ENCODE results near the gene NABP1.

Gene NABP1

DNA sequence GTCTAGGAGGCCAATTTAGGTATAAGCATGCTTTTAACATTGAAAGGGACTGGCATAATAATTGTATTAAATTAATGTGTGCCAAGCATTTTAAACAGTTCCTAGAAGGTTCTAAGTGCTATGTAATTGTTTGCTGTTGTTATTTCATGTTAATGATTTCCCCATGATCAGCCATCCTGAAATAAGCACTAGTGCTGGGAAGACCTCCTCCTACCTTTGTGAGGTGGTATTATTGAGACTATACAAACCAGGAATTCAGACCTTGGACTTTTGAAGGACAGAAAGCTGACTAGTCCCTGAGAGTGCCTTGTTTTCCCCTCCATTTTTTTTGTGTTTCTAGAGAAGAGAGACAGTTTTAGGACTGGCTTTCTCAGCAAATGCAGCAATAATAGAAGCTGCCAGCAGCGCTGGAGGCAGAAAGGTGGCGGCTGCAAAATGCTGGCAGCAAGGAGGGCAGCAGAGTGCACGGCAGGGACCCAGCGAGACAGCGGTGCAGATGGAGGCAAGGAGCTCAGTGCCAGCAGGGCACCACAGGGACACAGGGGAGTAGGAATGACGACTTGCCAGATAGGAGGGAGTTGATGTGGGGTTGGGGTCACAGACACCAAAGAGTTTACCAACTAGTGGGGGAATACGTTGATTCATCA is 25.3 kb downstream of the NABP1 start:
- Mint-ChIP-seq H3K4me1 (ENCODE audit: low read depth) (no peaks in the 10 kb centered on the region), H3K36me3 (ENCODE audit: low read depth) (peaks cover 5% of the 10 kb centered on the region), H3K4me3 (no peak overlapping the region), H3K9me3 (no peaks in the 10 kb centered on the region), H3K27me3 (no peaks in the 10 kb centered on the region), H3K27ac (no peak overlapping the region)

GRCh38 chr2:191705084-191705483 is 27.1 kb downstream of the NABP1 start:
- Mint-ChIP-seq H3K4me3 (no peak overlapping the region), H3K4me1 (ENCODE audit: low read depth) (no peaks in the 10 kb centered on the region), H3K36me3 (ENCODE audit: low read depth) (peaks cover 9% of the 10 kb centered on the region), H3K27me3 (no peaks in the 10 kb centered on the region), H3K27ac (no peak overlapping the region), H3K9me3 (no peaks in the 10 kb centered on the region)

GRCh38 chr2:191705701-191706100 is 27.8 kb downstream of the NABP1 start:
- Mint-ChIP-seq H3K36me3 (ENCODE audit: low read depth) (peaks cover 9% of the 10 kb centered on the region), H3K4me1 (ENCODE audit: low read depth) (no peaks in the 10 kb centered on the region), H3K4me3 (no peak overlapping the region), H3K27me3 (no peaks in the 10 kb centered on the region), H3K27ac (no peak overlapping the region), H3K9me3 (no peaks in the 10 kb centered on the region)

- no peaks in the 10 kb centered on the region for H3K4me1 Mint-ChIP-seq (ENCODE audit: low read depth)
- H3K4me3 Mint-ChIP-seq: no peak overlapping the region
- no peaks in the 10 kb centered on the region for H3K27me3 Mint-ChIP-seq
- no peaks in the 10 kb centered on the region for H3K9me3 Mint-ChIP-seq
- no peak overlapping the region for H3K27ac Mint-ChIP-seq
- peaks cover 9% of the 10 kb centered on the region for H3K36me3 Mint-ChIP-seq (ENCODE audit: low read depth)
Observed at GRCh38 chr2:191706791-191707190, 28.9 kb downstream of the NABP1 start.

DNA sequence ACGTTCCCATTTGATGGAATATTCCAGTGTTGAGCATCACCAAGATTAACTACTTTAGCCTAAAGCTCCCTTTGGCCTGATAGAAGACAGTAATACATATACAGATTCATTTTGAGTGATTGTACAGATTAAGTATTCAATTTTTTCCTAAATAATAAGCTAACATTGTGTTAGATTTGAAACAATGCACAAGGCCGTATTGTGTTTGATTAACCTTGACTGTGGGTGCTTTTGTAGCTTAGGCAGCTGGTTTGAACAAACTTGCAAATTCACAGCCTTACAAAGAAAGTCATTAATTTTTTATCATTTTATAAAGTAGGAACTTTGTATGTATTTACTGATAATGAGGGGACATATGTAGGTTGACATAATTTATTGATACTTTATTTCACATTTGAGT is 29.6 kb downstream of the NABP1 start:
- no peak overlapping the region for H3K27ac Mint-ChIP-seq
- peaks cover 9% of the 10 kb centered on the region for H3K36me3 Mint-ChIP-seq (ENCODE audit: low read depth)
- H3K27me3 Mint-ChIP-seq: no peaks in the 10 kb centered on the region
- no peaks in the 10 kb centered on the region for H3K9me3 Mint-ChIP-seq
- no peaks in the 10 kb centered on the region for H3K4me1 Mint-ChIP-seq (ENCODE audit: low read depth)
- H3K4me3 Mint-ChIP-seq: no peak overlapping the region

DNA sequence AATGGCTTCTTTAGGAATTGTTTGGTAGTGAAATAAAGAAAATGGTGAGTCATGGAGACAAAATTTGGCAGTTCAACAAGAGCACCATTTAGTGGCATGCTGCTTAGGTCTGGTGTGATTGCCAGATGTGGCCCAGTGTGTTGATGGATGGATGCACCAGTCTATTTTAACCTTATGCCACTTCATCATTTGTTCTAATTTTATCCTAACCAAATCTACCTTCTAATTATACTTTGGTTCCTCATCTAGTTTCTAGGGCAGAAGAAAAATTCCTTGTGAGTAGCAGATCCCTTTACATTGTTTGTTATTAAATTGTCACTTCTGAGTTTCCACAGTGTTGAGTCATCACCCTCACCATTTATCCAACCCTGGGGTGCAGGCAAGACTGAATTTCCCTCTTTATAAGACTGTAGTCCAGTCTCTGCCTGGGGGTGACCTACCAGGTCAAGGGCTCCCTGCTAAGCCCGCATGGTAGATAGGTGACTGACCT is 32.5 kb downstream of the NABP1 start:
- H3K27ac Mint-ChIP-seq: no peak overlapping the region
- H3K9me3 Mint-ChIP-seq: no peaks in the 10 kb centered on the region
- H3K36me3 Mint-ChIP-seq (ENCODE audit: low read depth): peaks cover 9% of the 10 kb centered on the region
- H3K4me1 Mint-ChIP-seq (ENCODE audit: low read depth): no peaks in the 10 kb centered on the region
- H3K4me3 Mint-ChIP-seq: no peak overlapping the region
- H3K27me3 Mint-ChIP-seq: no peaks in the 10 kb centered on the region

DNA sequence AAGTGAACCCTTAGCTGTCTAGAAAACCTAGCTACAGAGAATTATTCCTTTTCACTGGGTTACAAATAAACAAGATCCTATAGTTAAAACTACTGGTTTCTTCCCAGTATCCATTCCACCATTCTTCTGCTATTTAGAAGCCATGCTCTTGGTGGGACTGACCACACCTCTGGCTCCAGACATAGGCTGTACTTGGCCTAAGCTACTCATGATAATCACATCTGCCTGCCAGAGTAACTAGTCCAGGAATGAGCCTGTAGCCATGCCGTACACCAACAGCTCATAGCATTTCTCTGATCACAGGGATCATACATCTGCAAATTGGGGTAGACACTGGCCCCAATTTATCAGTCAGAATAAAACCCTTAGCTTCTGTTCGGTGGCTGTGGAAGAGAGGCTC is 33.7 kb downstream of the NABP1 start:
- no peaks in the 10 kb centered on the region for H3K9me3 Mint-ChIP-seq
- H3K27me3 Mint-ChIP-seq: no peaks in the 10 kb centered on the region
- no peak overlapping the region for H3K4me3 Mint-ChIP-seq
- H3K4me1 Mint-ChIP-seq (ENCODE audit: low read depth): no peaks in the 10 kb centered on the region
- peaks cover 9% of the 10 kb centered on the region for H3K36me3 Mint-ChIP-seq (ENCODE audit: low read depth)
- H3K27ac Mint-ChIP-seq: no peak overlapping the region

- Mint-ChIP-seq H3K4me1 (ENCODE audit: low read depth) (no peaks in the 10 kb centered on the region), H3K4me3 (no peak overlapping the region), H3K27ac (no peak overlapping the region), H3K36me3 (ENCODE audit: low read depth) (peaks cover 5% of the 10 kb centered on the region), H3K27me3 (no peaks in the 10 kb centered on the region), H3K9me3 (no peaks in the 10 kb centered on the region)
Observed at GRCh38 chr2:191713837-191714236, 35.9 kb downstream of the NABP1 start.

DNA sequence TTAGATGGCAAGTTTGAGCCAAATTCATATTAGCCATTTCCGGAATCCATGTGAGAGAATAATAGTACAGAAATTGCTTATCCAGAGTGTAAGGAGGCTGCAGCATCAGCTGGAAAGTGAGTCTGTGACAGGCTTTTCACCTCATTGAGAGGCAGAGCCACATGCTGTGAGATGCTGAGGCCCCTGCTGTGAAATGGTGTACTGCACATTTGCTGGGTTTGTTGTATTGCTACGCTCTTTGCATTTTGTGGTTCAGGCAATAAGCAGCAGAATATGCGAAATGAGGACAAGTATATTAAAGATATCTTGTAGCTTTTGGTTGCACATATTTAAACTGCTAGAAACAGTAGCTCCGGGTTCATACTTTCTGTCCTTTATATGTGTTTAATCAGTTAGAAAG is 37.0 kb downstream of the NABP1 start:
- Mint-ChIP-seq H3K27me3 (no peaks in the 10 kb centered on the region), H3K4me3 (no peak overlapping the region), H3K36me3 (ENCODE audit: low read depth) (peaks cover under 1% of the 10 kb centered on the region), H3K9me3 (no peaks in the 10 kb centered on the region), H3K4me1 (ENCODE audit: low read depth) (no peaks in the 10 kb centered on the region), H3K27ac (no peak overlapping the region)

GRCh38 chr2:191715471-191715870 is 37.5 kb downstream of the NABP1 start:
- H3K36me3 Mint-ChIP-seq (ENCODE audit: low read depth): no peaks in the 10 kb centered on the region

DNA sequence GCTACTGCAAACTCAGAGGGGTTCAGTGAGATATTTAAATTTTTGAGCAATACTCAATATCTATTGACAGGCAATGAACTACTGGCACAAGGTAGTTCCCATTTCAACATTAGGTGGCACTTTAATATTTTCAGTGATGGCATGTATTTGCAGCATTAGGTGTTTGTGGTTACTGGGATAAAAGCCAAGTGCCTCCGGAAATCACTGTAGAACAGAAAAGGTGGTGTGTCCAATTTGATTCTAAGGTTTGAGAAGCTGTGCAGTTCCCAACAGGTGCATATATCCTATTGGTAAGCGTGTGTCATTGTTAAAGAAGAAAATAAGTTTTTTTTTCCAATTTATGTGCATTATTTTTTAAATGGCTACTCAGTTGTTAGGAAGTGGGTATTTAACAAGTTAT is 41.3 kb downstream of the NABP1 start:
- Mint-ChIP-seq H3K4me3 (no peak overlapping the region), H3K27ac (no peak overlapping the region), H3K27me3 (no peaks in the 10 kb centered on the region), H3K4me1 (ENCODE audit: low read depth) (no peaks in the 10 kb centered on the region), H3K36me3 (ENCODE audit: low read depth) (no peaks in the 10 kb centered on the region), H3K9me3 (no peaks in the 10 kb centered on the region)

More at GRCh38 chr2:191715471-191715870, 37.5 kb downstream of the NABP1 start:
- no peaks in the 10 kb centered on the region for H3K27me3 Mint-ChIP-seq
- H3K27ac Mint-ChIP-seq: no peak overlapping the region
- H3K4me1 Mint-ChIP-seq (ENCODE audit: low read depth): no peaks in the 10 kb centered on the region
- no peaks in the 10 kb centered on the region for H3K9me3 Mint-ChIP-seq
- no peak overlapping the region for H3K4me3 Mint-ChIP-seq

DNA sequence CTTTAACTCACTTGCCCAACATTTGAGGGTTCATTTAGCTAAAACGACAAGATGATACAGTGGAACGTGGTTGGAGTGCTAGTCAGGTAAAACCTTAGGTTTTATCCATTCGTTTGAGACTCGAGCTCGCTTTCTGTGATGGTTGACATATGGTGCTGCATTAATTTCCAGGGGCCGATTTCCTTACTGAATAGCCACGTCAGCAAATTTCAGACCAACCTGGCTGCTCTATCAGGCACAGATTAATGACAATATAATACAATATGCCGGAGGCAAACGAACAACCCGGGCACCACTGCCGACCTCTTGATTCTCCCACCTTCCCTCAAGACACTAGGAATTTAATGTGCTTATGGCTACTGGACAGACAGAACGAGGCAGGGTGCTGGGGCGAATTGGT is 42.0 kb downstream of the NABP1 start:
- Mint-ChIP-seq H3K9me3 (no peaks in the 10 kb centered on the region), H3K27ac (no peak overlapping the region), H3K4me1 (ENCODE audit: low read depth) (no peaks in the 10 kb centered on the region), H3K4me3 (no peak overlapping the region), H3K27me3 (peaks cover under 1% of the 10 kb centered on the region), H3K36me3 (ENCODE audit: low read depth) (no peaks in the 10 kb centered on the region)

GRCh38 chr2:191721331-191721730 is 43.4 kb downstream of the NABP1 start:
- Mint-ChIP-seq H3K36me3 (ENCODE audit: low read depth) (no peaks in the 10 kb centered on the region), H3K27me3 (peaks cover 4% of the 10 kb centered on the region), H3K27ac (no peak overlapping the region), H3K9me3 (no peaks in the 10 kb centered on the region), H3K4me3 (no peak overlapping the region), H3K4me1 (ENCODE audit: low read depth) (no peaks in the 10 kb centered on the region)

GRCh38 chr2:191724015-191724414 is 46.1 kb downstream of the NABP1 start:
- peaks cover 4% of the 10 kb centered on the region for H3K4me1 Mint-ChIP-seq (ENCODE audit: low read depth)
- peaks cover 4% of the 10 kb centered on the region for H3K27me3 Mint-ChIP-seq
- no peak overlapping the region for H3K27ac Mint-ChIP-seq
- no peaks in the 10 kb centered on the region for H3K36me3 Mint-ChIP-seq (ENCODE audit: low read depth)
- H3K9me3 Mint-ChIP-seq: no peaks in the 10 kb centered on the region
- no peak overlapping the region for H3K4me3 Mint-ChIP-seq

GRCh38 chr2:191728750-191729624 is 51.1 kb downstream of the NABP1 start:
- no peak overlapping the region for H3K27ac Mint-ChIP-seq
- peaks cover 7% of the 10 kb centered on the region for H3K27me3 Mint-ChIP-seq
- no peaks in the 10 kb centered on the region for H3K9me3 Mint-ChIP-seq
- H3K36me3 Mint-ChIP-seq (ENCODE audit: low read depth): no peaks in the 10 kb centered on the region
- peaks cover 4% of the 10 kb centered on the region for H3K4me1 Mint-ChIP-seq (ENCODE audit: low read depth)
- H3K4me3 Mint-ChIP-seq: no peak overlapping the region
